Activated CD4-positive, CD25-positive, alpha-beta regulatory T cell treated with anti-CD3 and anti-CD28 coated beads, Interleukin-2, amount 50 U/mL, for 16 hours (primary cell): ENCODE results near the gene POTEI.
"Not testable (repeated sequence)": the region's sequence is repeated elsewhere in the genome, so short reads cannot be mapped to it uniquely, and the experiment has no call there.

Experiments used
- DNase-seq: peaks from one replicate; pipeline ENCODE4 v3.0.0-alpha.2; 2020; ENCODE audit warnings: low read depth, low spot score

The POTEI gene

DNA sequence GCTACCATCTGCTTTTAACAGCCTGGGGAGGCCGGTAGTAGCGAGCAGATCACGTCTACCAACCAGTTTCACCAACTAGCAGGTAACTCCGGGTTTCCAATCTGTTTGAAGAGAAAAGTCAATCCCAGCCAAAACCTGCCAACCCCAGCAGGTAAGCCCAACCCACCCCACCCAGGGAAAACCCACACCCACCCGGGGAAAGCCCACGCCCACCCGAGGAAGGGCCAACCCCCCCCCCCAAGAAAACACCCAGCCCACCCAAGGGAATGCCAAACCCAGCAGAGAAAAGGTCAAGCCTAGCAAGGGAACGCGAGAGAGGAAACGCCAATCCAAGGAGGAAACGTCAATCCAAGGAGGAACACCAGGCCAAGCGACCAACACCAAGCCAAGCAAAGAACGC lies at the start of gene POTEI:
Gene POTEI (minus strand): TSS at position 101 of the 400 bp plus-strand sequence. CDS start 93 bp downstream, at position 8.
- DNase-seq: not testable (repeated sequence)

DNA sequence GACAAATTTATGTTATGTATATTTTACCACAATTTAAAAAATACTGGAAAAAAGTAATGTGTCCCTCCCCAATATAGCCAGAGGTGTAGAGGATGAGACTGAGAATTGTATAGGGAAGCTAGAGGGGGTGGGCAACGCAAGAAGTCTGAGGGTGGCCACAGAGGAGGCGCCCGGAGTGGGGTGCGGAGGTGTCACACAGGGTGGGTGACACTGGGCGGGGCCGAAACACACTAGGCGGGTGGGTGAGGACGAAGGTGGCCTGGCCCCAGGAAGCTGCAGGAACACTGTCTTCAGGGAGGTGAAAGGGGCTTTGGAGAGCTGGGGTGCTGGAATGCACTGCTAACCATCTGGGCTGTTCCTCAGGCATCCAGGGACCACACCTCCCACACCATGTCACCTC lies 47.3 kb upstream of the POTEI start:
- not testable (repeated sequence) for DNase-seq

DNA sequence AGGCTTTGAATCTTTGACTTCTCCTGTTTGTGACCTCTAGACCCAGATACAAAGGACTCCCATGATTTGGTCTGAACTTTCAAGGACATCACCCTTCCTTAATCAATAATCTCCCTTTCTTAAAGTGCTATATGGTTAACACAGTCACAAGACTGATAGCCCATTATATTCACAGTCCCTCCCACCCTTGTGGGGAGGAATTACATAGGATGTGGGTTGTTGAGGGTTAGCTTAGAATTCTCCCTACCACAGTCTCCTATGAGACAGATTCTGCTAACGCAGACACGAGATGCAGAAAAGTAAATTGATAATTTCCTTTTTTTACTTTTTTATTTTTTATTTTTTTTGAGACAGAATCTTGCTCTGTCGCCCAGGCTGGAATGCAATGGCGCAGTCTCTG lies 45.0 kb upstream of the POTEI start:
- DNase-seq: not testable (repeated sequence)

DNA sequence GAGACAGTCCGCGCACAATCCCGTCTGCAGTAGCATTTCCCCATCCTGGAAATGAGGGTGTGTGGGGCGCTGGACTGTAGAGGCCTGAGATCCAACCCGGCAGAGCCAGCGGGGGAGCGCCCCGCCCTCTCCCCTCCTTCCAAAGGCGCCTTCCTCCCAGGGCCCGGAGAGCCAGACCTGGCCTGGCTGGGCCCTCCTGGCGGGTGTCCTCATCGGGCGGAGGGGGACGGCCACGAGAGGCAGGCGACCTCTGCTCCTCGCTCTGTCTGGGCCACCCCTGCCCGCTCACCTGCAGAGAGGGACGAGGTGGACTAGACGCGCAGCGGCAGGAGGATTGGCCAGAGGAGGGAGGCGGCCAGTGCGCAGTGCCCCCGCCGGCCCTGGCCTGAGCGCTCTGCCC lies 40.3 kb upstream of the POTEI start:
- not testable (repeated sequence) for DNase-seq

- not testable (repeated sequence) for DNase-seq
Observed at GRCh38 chr2:130548418-130548817, 39.3 kb upstream of the POTEI start.

DNA sequence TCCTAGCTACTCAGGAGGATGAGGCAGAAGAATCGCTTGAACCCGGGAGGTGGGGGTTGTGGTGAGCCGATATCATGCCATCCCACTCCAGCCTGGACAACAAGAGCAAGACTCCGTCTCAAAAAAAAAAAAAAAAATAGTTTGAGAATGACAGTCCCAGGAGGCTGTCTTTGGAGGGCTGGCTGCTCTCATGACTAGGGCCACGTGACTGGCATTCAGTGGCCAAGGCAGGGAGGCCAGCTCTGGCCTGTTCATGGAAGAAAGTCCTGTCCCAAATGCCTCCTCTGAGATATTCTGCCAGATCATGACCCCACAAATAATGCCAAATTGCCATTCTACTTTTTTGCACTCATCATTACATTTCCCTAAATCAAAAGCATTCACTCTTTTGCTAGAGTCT lies 35.9 kb upstream of the POTEI start:
- not testable (repeated sequence) for DNase-seq

GRCh38 chr2:130543785-130544528 lies 34.8 kb upstream of the POTEI start:
- DNase-seq: not testable (repeated sequence)

DNA sequence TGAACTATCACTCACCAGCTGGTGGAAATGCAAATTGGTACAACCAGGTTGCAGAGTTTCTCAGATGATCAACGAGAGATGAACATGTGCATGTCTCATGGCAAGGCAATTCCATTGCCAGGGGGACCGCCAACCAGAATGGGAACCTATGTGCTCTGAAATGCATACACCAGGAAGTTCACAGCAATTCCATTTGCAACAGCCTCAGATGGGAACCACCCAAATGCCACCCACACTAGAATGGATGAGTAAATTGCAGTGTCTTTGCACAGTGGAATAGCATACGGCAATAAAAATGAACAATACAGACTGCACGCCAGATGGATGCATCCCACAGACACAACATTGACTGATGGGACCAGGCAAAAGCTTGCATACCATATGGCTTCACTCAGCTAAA lies 33.7 kb upstream of the POTEI start:
- DNase-seq: not testable (repeated sequence)

DNA sequence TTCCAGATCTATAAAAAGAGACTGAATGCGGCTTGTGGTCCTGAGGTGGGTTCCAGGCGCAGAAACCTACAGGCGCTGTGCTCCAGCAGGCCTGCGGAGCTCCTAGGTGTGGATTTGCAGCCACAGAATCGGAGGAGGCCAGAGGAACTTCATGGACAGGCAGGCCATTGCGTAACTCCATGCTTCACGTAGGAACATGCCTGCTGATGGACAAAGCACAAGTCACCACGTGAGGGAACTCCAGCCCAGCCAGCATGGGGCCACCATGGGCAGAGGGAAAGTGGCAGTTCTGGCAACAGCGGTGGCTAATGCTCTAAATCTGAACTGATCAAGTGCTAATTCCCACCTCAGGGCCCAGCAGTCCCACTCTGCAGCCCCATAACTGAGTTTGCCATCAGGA lies 29.1 kb upstream of the POTEI start:
- not testable (repeated sequence) for DNase-seq

DNA sequence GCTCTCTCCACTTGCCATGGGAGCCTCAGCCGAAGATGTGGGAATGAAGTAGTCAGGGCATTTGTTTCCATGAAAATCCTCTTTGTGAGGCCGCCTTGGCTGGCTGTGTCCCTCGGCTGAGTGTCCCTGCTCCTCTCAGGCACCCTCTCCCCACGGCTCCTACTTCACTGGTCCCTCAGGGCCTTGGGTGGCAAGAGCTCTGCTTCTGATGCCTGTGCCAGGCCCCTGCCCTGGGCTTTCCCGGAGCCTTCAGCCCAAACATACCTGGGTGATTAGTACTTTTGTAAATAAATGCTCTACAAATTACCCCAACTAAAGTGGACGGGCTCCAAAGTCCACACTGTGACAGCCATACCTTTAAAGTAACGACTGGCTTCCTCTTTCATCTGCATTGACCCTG lies 27.5 kb upstream of the POTEI start:
- DNase-seq: not testable (repeated sequence)

DNA sequence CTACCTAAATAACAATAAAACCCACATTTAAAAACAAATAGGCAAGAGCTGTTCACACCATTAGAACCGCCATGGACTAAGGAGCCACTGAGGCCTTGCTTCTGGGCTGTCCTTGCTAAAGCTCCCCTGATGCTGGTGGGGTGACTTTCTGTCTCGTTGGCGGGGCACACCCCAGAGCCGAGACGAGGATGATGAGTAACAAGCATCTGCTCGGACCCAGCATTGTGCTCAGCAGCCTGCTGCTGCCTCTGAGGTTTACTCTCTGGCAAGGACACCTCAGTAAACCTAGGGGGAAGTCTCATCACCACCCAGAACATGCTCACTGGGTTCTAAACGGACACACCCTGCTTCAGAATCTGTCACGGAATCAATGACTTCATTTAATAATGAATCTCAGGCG lies 22.5 kb upstream of the POTEI start:
- DNase-seq: not testable (repeated sequence)

GRCh38 chr2:130531225-130531624 lies 22.1 kb upstream of the POTEI start:
- not testable (repeated sequence) for DNase-seq

DNA sequence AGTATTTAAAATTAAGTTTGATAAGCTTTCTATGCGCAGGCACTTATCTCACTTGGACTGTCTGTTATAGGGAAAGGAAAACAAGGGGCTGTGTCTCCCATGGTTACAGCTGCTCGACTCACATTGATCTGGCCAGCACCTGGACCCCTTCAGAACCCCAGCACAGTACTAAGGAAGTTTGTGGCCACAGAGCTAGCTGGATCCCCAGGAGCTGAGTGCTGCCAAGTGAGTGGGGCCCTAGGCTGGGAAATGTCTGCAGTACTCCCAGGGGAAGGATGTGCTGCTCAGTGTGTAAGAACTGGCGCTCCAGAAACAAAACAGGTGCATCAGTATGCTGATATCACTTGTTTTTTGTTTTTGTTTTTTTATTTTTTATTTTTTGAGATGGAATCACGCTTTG lies 21.1 kb upstream of the POTEI start:
- DNase-seq: not testable (repeated sequence)

DNA sequence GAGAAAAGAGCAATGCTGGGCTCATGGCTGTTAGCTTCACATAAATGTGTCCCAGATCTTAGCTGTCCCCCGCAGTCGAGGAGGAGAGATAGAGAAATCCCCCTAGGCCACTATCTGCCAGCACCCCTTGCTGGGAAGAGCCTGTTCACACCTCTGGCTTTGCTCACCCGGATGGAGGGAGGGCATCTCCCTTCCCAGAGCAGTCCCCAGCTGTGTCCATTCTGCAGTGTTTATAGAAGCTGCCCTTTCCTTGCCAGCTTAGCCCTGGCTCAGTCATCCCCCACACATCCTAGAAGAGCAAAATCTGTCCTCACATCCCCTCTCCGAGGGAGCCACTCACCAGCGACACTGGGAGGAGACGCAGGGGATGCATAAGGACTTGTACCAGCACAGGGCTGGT lies 20.4 kb upstream of the POTEI start:
- DNase-seq: not testable (repeated sequence)

GRCh38 chr2:130527365-130527967 lies 18.3 kb upstream of the POTEI start:
- DNase-seq: not testable (repeated sequence)

- DNase-seq: not testable (repeated sequence)
Observed at GRCh38 chr2:130522390-130522789, 13.3 kb upstream of the POTEI start.

GRCh38 chr2:130520992-130521391 lies 11.9 kb upstream of the POTEI start, which contains the start of gene CFC1B:
CFC1B (plus strand) TSS chr2:130521222; CDS start chr2:130521485, 263 bp downstream.
- DNase-seq: not testable (repeated sequence)

DNA sequence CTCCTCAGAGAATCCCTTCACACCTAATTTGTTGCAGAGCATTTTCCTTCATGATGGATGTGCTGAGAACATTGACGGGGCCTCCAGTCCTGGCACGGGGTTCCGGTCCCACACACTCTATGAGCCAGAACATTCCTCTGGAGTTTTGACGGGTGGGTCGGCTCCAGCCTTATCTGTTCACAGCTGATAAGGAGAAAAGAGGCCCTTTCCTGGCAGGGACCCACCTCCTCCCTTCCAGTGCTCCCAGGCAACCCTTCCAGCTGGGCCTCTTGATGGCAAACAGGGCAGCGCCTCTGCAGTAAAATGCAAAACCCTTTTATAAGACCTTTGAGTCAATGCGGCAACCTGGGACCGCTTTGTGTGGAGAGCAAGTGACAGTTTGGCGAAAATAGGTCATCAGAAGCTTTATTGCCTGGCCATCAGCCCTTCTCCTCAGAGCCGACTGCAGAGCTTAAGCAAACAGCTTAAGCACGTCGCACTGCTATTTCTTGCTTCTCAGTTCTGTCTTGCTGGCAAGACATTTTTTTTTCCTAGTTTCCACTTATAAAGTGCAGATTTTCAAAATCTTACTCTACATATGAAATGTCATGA lies 9.5 kb upstream of the POTEI start:
- DNase-seq: not testable (repeated sequence)

- DNase-seq: not testable (repeated sequence)
Observed at GRCh38 chr2:130511747-130512451, 2.8 kb upstream of the POTEI start.

GRCh38 chr2:130510807-130511746 lies 1.9 kb upstream of the POTEI start:
- not testable (repeated sequence) for DNase-seq

DNA sequence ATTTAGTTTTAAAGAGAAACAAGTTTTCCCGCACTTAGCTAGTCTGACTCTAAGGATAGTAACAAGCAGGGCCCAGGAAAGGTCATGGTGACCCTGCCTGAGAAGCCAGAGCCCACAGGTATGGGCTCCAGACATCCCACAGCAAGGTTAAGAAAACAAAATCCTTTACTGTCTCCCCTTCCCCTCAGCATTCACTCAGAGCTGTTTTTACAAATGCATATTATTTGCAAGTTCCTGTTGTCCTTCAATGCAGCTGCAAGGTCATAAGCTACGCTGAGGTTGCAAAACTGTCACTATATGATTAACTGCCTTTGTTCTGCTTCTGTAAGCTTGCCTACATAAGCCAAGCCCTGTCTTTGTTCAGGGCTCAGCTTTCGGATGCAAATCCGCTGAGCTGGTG lies 18.1 kb downstream of the POTEI start:
- DNase-seq: not testable (repeated sequence)
